K562 (cell line): ENCODE data around the gene INPP5K. TPM values are rescaled to one million over a fixed set of nuclear protein-coding genes. Genes with fewer than 3 reads are reported as not detected.

Source experiments
- ATAC-seq: fragments of 200-7000 bp; cut with Tn5 transposase; 3 replicates; pipeline ENCODE4 v1.9.1; 2020; ENCODE audit warnings: moderate library complexity
- BruUV-seq: library from RNA; stranded (reverse); fragments of 400-500 nt; replicated peaks from 2 replicates; lab custom pipeline; 2021; lab: Mats Ljungman, UMichigan
- CTCF ChIA-PET: fragments of 300-600 bp; formaldehyde crosslinking; extraction: SDS; loops from one replicate; lab custom pipeline; 2021; ENCODE audit warnings: low intra/inter-chr PET ratio; lab: Yijun Ruan, JAX
- POLR2A ChIA-PET: fragments of 300-600, 350-650 bp; sonication (Branson Sonifier 250); formaldehyde crosslinking; extraction: SDS; loops from one replicate; lab custom pipeline; 2021; ENCODE audit warnings: antibody characterized with exemption, inconsistent platforms; lab: Yijun Ruan, JAX
- DNase-seq, 4 experiments: peaks; one replicate each; pipeline versions ENCODE4 v3.0.0 to v3.0.0-alpha.2; 2011 to 2018; ENCODE audit warnings: low spot score in 3 of 4, mixed read lengths in 3 of 4; ENCODE audit errors: extremely low read depth in 1 of 4
- FAIRE-seq: peaks from 2 replicates; lab custom pipeline; 2011; peaks lifted over from hg19 to GRCh38; lab: Jason Lieb, UNC
- H2AFZ ChIP-seq: 2 replicates; pipeline ENCODE4 v1.6.0; 2011; ENCODE audit warnings: low read depth, low read length, control low read depth, inconsistent platforms
- H3K27ac ChIP-seq: fragments of 200-600 bp; 3 replicates; pipeline ENCODE4 v1.8.0; 2011; ENCODE audit warnings: low read depth, mild to moderate bottlenecking, control low read depth, inconsistent platforms, low read length, moderate library complexity, mixed read lengths; ENCODE audit errors: extremely low read depth
- H3K27me3 ChIP-seq, 2 experiments: fragments of 300-600 bp in 1 of 2; 2 replicates in 1 of 2; 3 replicates in 1 of 2; pipeline versions ENCODE4 v1.6.0 to v1.8.0; 2011; ENCODE audit warnings: inconsistent platforms in 2 of 2, low read length in 2 of 2, mild to moderate bottlenecking in 1 of 2, mixed read lengths in 1 of 2, moderate library complexity in 1 of 2; ENCODE audit not compliant: control insufficient read depth in 2 of 2, insufficient read depth in 2 of 2
- H3K36me3 ChIP-seq: fragments of 300-600 bp; 3 replicates; pipeline ENCODE4 v1.8.0; 2011; ENCODE audit warnings: mild to moderate bottlenecking, low read length, inconsistent platforms; ENCODE audit not compliant: control insufficient read depth, insufficient read depth
- H3K4me1 ChIP-seq, 2 experiments: fragments of 200-600 bp in 1 of 2; replicated peaks in 1 of 2; 2 replicates in 1 of 2; 3 replicates in 1 of 2; pipeline versions ENCODE4 v1.5.1 to v1.8.0; 2011; ENCODE audit warnings: inconsistent platforms in 2 of 2, low read length in 2 of 2, mild to moderate bottlenecking in 1 of 2, mixed read lengths in 1 of 2, moderate library complexity in 1 of 2; ENCODE audit not compliant: control insufficient read depth in 2 of 2, insufficient read depth in 2 of 2
- H3K4me2 ChIP-seq: 2 replicates; pipeline ENCODE4 v1.6.1; 2011; ENCODE audit warnings: low read length, control low read depth, inconsistent platforms, mixed read lengths; ENCODE audit not compliant: insufficient read depth
- H3K4me3 ChIP-seq: fragments of 200-600 bp; sonication (generic), shearing (Covaris generic); 2 replicates; pipeline ENCODE4 v1.5.1; 2016; ENCODE audit warnings: control low read depth, inconsistent platforms
- H3K79me2 ChIP-seq: fragments of 200-600 bp; 3 replicates; pipeline ENCODE4 v1.8.0; 2011; ENCODE audit warnings: low read length, inconsistent platforms; ENCODE audit not compliant: control insufficient read depth, insufficient read depth
- H3K9ac ChIP-seq, 2 experiments: 2 replicates each; pipeline versions ENCODE4 v1.6.0 to v1.6.1; 2011; ENCODE audit warnings: low read depth in 2 of 2, low read length in 2 of 2, control low read depth in 1 of 2, inconsistent platforms in 1 of 2, mild to moderate bottlenecking in 1 of 2, mixed read lengths in 1 of 2; ENCODE audit not compliant: insufficient read depth in 1 of 2
- H3K9me1 ChIP-seq: one replicate; pipeline ENCODE4 v1.6.0; 2011; ENCODE audit warnings: inconsistent platforms, mild to moderate bottlenecking, low read length, moderate library complexity; ENCODE audit not compliant: control insufficient read depth, insufficient read depth
- H3K9me3 ChIP-seq: replicated peaks from 2 replicates; pipeline ENCODE4 v1.5.1; 2011; ENCODE audit warnings: low read depth, low read length, inconsistent platforms; ENCODE audit not compliant: control insufficient read depth, insufficient read depth
- H4K20me1 ChIP-seq: replicated peaks from 2 replicates; pipeline ENCODE4 v1.6.1; 2011; ENCODE audit warnings: low read length, inconsistent platforms, mixed read lengths; ENCODE audit not compliant: control insufficient read depth, insufficient read depth
- CLOCK ChIP-seq: fragments of 250-450 bp; sonication (Bioruptor Pico); IDR thresholded peaks from 2 replicates; pipeline ENCODE4 v1.4.0; 2020; ENCODE audit warnings: mild to moderate bottlenecking, moderate library complexity, borderline replicate concordance
- FUS ChIP-seq: fragments of 200-400 bp; formaldehyde crosslinking; optimal IDR thresholded peaks from 2 replicates; pipeline ENCODE3; 2017; ENCODE audit warnings: low read depth, low read length
- MAFF ChIP-seq: IDR thresholded peaks from 2 replicates; pipeline ENCODE4 v1.6.1; 2012; ENCODE audit warnings: low read length, improper control_type of control experiment
- ZBTB49 ChIP-seq: sonication (generic); formaldehyde crosslinking; IDR thresholded peaks from 2 replicates; pipeline ENCODE4 v1.8.0; 2022; ENCODE audit warnings: missing genetic modification reagents, mild to moderate bottlenecking, borderline replicate concordance
- WGBS: fragments of 100-300 bp; shearing (Covaris generic); methylation state at CpG from one replicate; pipeline ENCODE4 v1.1.6; 2016; ENCODE audit warnings: low coverage, mixed read lengths; ENCODE audit not compliant: insufficient coverage; ENCODE audit errors: missing lambda C conversion rate; 5-methylcytosine and 5-hydroxymethylcytosine counted together
- in situ Hi-C: fragments of 300-500 bp; cut with MboI; formaldehyde crosslinking; loops from 4 replicates; pipeline ENCODE4 v1.15.0; 2018; ENCODE audit warnings: inconsistent platforms, mixed read lengths
- intact Hi-C: fragments of 100-400 bp; cut with micrococcal nuclease; formaldehyde crosslinking; loops from 2 replicates; pipeline ENCODE4 v1.14.2; 2022
- polyA plus RNA-seq, 8 experiments: library from polyadenylated mRNA; depleted of rRNA in 4 of 8; stranded (reverse) in 5 of 8; unstranded in 3 of 8; fragments of >200 nt; fragmentation: Nextera tagmentation in 2 of 8; fragmentation: Illumina TruSeq in 1 of 8; extraction: Ambion mirVana in 2 of 8; extraction: Trizol in 1 of 8; gene quantifications; 2 replicates each; pipeline versions ENCODE4 v1.2.1 to v1.2.3, GENCODE V29; 2011 to 2014; ENCODE audit warnings: inconsistent platforms in 1 of 8, missing spikeins in 1 of 8
- total RNA-seq, 7 experiments: library from RNA; depleted of rRNA in 6 of 7; stranded (reverse); fragments of >200 nt in 6 of 7; fragmentation: Illumina TruSeq in 2 of 7; extraction: Trizol in 2 of 7; gene quantifications; 2 replicates each; pipeline versions ENCODE4 v1.2.1 to v1.2.3, GENCODE V29; 2011 to 2021; ENCODE audit warnings: low replicate concordance in 1 of 7

Gene INPP5K
- total and polyA plus RNA-seq, 9 of the 15 experiments (the other 6 are each of a cell fraction or from before 2014, with no cell fraction given): 0.63 to 15.1 (median 10.1) TPM

- TF ChIP-seq CLOCK (no peak), MAFF (no peak)
- TF ChIP-seq, all 486 proteins: peak for 0
These were observed 44.2 kb downstream of the INPP5K start (continued) for GRCh38 chr17:1471911-1472821.

GRCh38 chr17:1471490-1471889 is 44.9 kb downstream of the INPP5K start:
- Histone ChIP-seq H2AFZ (no peak overlapping the region), H3K4me3 (no peak overlapping the region), H3K9me3 (no peaks in the 10 kb centered on the region), H3K9me1 (no peaks in the 10 kb centered on the region), H4K20me1 (no peaks in the 10 kb centered on the region), H3K9ac (no peak overlapping the region), H3K4me2 (no peak overlapping the region), H3K27ac (no peak overlapping the region), H3K27me3 (no peaks in the 10 kb centered on the region), H3K79me2 (no peaks in the 10 kb centered on the region), H3K4me1 (peaks cover 0 to 19% of the 10 kb centered on the region in 2 experiments; a peak in 2 of 5 replicates), H3K36me3 (peaks cover 38% of the 10 kb centered on the region; the same call in 2 of the 3 replicates)
- FAIRE-seq (no peak), ATAC-seq (no peak), DNase-seq (no peak)
- intact Hi-C loops: no loop called here
- CTCF ChIA-PET: no interaction called here
- in situ Hi-C loops: no loop called here
- 96% methylated on average over 6 of the region's 15 CpGs for WGBS
- BruUV-seq: no TSS peak
- TF ChIP-seq ZBTB49 (CRISPR knock-in tag): no peak
- TF ChIP-seq FUS: no peak
- TF ChIP-seq, all 486 proteins: peak for 0
- POLR2A ChIA-PET: interaction anchor here (0.6 kb wide), 1 partner anchor 139 kb away, joined by 5 read pairs; no protein-coding TSS in a partner anchor
